Astrocyte (in vitro differentiated cells and primary cell): ENCODE results near the gene AKR1B1. TPM values are rescaled to one million over a fixed set of nuclear protein-coding genes. Genes with fewer than 3 reads are reported as not detected.

ENCODE experiments used
- DNase-seq: peaks from one replicate; pipeline ENCODE4 v3.0.0-alpha.2; 2010; ENCODE audit warnings: low read depth
- FAIRE-seq: peaks from 2 replicates; lab custom pipeline; 2011; peaks lifted over from hg19 to GRCh38; lab: Jason Lieb, UNC
- H2AFZ ChIP-seq: 2 replicates; pipeline ENCODE4 v1.6.0; 2012; ENCODE audit warnings: low read depth, low read length, inconsistent platforms
- H3K27ac ChIP-seq: 2 replicates; pipeline ENCODE4 v1.5.1; 2011; ENCODE audit warnings: low read depth, low read length, inconsistent platforms
- H3K27me3 ChIP-seq: 2 replicates; pipeline ENCODE4 v1.6.0; 2011; ENCODE audit warnings: low read length, inconsistent platforms; ENCODE audit not compliant: insufficient read depth
- H3K36me3 ChIP-seq: 2 replicates; pipeline ENCODE4 v1.5.1; 2011; ENCODE audit warnings: low read length, inconsistent platforms; ENCODE audit not compliant: insufficient read depth
- H3K4me1 ChIP-seq: 2 replicates; pipeline ENCODE4 v1.5.1; 2011; ENCODE audit warnings: low read length, inconsistent platforms; ENCODE audit not compliant: insufficient read depth
- H3K4me2 ChIP-seq: 2 replicates; pipeline ENCODE4 v1.6.0; 2012; ENCODE audit warnings: low read length, inconsistent platforms
- H3K4me3 ChIP-seq: 2 replicates; pipeline ENCODE4 v1.5.1; 2011; ENCODE audit warnings: low read depth, mild to moderate bottlenecking, low read length, inconsistent platforms; ENCODE audit not compliant: insufficient read depth
- H3K79me2 ChIP-seq: 2 replicates; pipeline ENCODE4 v1.6.0; 2012; ENCODE audit warnings: mild to moderate bottlenecking, low read length, inconsistent platforms; ENCODE audit not compliant: insufficient read depth
- H3K9ac ChIP-seq: 2 replicates; pipeline ENCODE4 v1.6.0; 2012; ENCODE audit warnings: mild to moderate bottlenecking, low read length, inconsistent platforms
- H3K9me3 ChIP-seq: 2 replicates; pipeline ENCODE4 v1.5.1; 2012; ENCODE audit warnings: low read depth, mild to moderate bottlenecking, low read length, inconsistent platforms; ENCODE audit not compliant: insufficient read depth
- H4K20me1 ChIP-seq: 2 replicates; pipeline ENCODE4 v1.6.0; 2012; ENCODE audit warnings: low read length, inconsistent platforms; ENCODE audit not compliant: insufficient read depth
- H3K27ac Mint-ChIP-seq: one replicate; pipeline ENCODE4 v1.8.0; 2021; ENCODE audit warnings: mild to moderate bottlenecking, mixed read lengths; ENCODE audit not compliant: unreplicated experiment
- H3K27me3 Mint-ChIP-seq: one replicate; pipeline ENCODE4 v1.8.0; 2021; ENCODE audit warnings: low read depth, mixed read lengths; ENCODE audit not compliant: unreplicated experiment
- H3K36me3 Mint-ChIP-seq: one replicate; pipeline ENCODE4 v1.8.0; 2021; ENCODE audit warnings: low read depth, mixed read lengths; ENCODE audit not compliant: unreplicated experiment
- H3K4me1 Mint-ChIP-seq: one replicate; pipeline ENCODE4 v1.8.0; 2021; ENCODE audit warnings: low read depth, mixed read lengths; ENCODE audit not compliant: unreplicated experiment
- H3K4me3 Mint-ChIP-seq: one replicate; pipeline ENCODE4 v1.8.0; 2021; ENCODE audit warnings: mild to moderate bottlenecking, moderate library complexity, mixed read lengths; ENCODE audit not compliant: unreplicated experiment
- H3K9me3 Mint-ChIP-seq: one replicate; pipeline ENCODE4 v1.8.0; 2021; ENCODE audit warnings: mild to moderate bottlenecking, mixed read lengths; ENCODE audit not compliant: unreplicated experiment
- CTCF ChIP-seq: IDR thresholded peaks from 2 replicates; pipeline ENCODE4 v1.5.1; 2011; ENCODE audit warnings: low read depth, mild to moderate bottlenecking, inconsistent platforms, low read length, moderate library complexity; ENCODE audit not compliant: insufficient read depth
- EZH2 ChIP-seq: IDR thresholded peaks from 2 replicates; pipeline ENCODE4 v1.6.1; 2012; ENCODE audit warnings: mild to moderate bottlenecking, low read length, inconsistent platforms; ENCODE audit not compliant: insufficient read depth
- total RNA-seq: library from RNA; stranded (reverse); gene quantifications from 2 replicates; pipeline ENCODE4 v1.2.1, GENCODE V29; 2021

AKR1B1 gene
- total RNA-seq, 1 donor from 2014 or later = 114 TPM

GRCh38 chr7:134440476-134440875 is 18.4 kb downstream of the AKR1B1 start:
- H3K36me3 ChIP-seq = peaks cover 16% of the 10 kb centered on the region
- H3K27me3 Mint-ChIP-seq = no peaks in the 10 kb centered on the region
- no peak overlapping the region for H3K4me2 ChIP-seq
- no peak overlapping the region for H3K4me3 Mint-ChIP-seq
- H4K20me1 ChIP-seq = no peaks in the 10 kb centered on the region
- H3K9me3 ChIP-seq = no peaks in the 10 kb centered on the region
- peaks cover 13% of the 10 kb centered on the region for H3K4me1 Mint-ChIP-seq
- peaks cover 6% of the 10 kb centered on the region for H3K9me3 Mint-ChIP-seq
- TF ChIP-seq CTCF = no peak
- TF ChIP-seq EZH2 = no peak
- no peaks in the 10 kb centered on the region for H3K79me2 ChIP-seq
- FAIRE-seq (no peak), DNase-seq (no peak)
- no peaks in the 10 kb centered on the region for H3K27me3 ChIP-seq
- H3K36me3 Mint-ChIP-seq = peaks cover 24% of the 10 kb centered on the region
- no peak overlapping the region for H3K27ac Mint-ChIP-seq
- H2AFZ ChIP-seq = no peak overlapping the region
- no peak overlapping the region for H3K9ac ChIP-seq
- no peak overlapping the region for H3K27ac ChIP-seq
- no peak overlapping the region for H3K4me3 ChIP-seq
- H3K4me1 ChIP-seq = no peaks in the 10 kb centered on the region

- Mint-ChIP-seq H3K27me3 (no peaks in the 10 kb centered on the region), H3K27ac (no peak overlapping the region), H3K36me3 (peaks cover 21% of the 10 kb centered on the region), H3K9me3 (peaks cover 6% of the 10 kb centered on the region), H3K4me1 (peaks cover 13% of the 10 kb centered on the region), H3K4me3 (no peak overlapping the region)
- no peaks in the 10 kb centered on the region for H3K27me3 ChIP-seq
- H3K79me2 ChIP-seq = no peaks in the 10 kb centered on the region
- H4K20me1 ChIP-seq = no peaks in the 10 kb centered on the region
- peaks cover 16% of the 10 kb centered on the region for H3K36me3 ChIP-seq
- DNase-seq (no peak), FAIRE-seq (no peak)
- no peak overlapping the region for H3K9ac ChIP-seq
- H3K27ac ChIP-seq = no peak overlapping the region
- H2AFZ ChIP-seq = no peak overlapping the region
- no peak overlapping the region for H3K4me3 ChIP-seq
- H3K9me3 ChIP-seq = no peaks in the 10 kb centered on the region
- H3K4me2 ChIP-seq = no peak overlapping the region
- H3K4me1 ChIP-seq = no peaks in the 10 kb centered on the region
- TF ChIP-seq CTCF (no peak), EZH2 (no peak)
Observed at GRCh38 chr7:134440067-134440466, 18.8 kb downstream of the AKR1B1 start.

GRCh38 chr7:134438946-134439345 is 20.0 kb downstream of the AKR1B1 start:
- H4K20me1 ChIP-seq = no peaks in the 10 kb centered on the region

More at GRCh38 chr7:134438946-134439345, 20.0 kb downstream of the AKR1B1 start:
- DNase-seq (peak; percentile 26), FAIRE-seq (no peak)
- Mint-ChIP-seq H3K4me1 (peaks cover 8% of the 10 kb centered on the region), H3K27ac (no peak overlapping the region), H3K27me3 (no peaks in the 10 kb centered on the region), H3K9me3 (peaks cover 6% of the 10 kb centered on the region), H3K36me3 (peaks cover 21% of the 10 kb centered on the region), H3K4me3 (no peak overlapping the region)
- Histone ChIP-seq H3K4me3 (no peak overlapping the region), H3K27ac (no peak overlapping the region), H3K9me3 (no peaks in the 10 kb centered on the region), H2AFZ (no peak overlapping the region), H3K9ac (no peak overlapping the region), H3K4me2 (no peak overlapping the region), H3K79me2 (no peaks in the 10 kb centered on the region), H3K36me3 (peaks cover 16% of the 10 kb centered on the region), H3K27me3 (no peaks in the 10 kb centered on the region), H3K4me1 (no peaks in the 10 kb centered on the region)
- TF ChIP-seq EZH2 (no peak), CTCF (no peak)
